Gastroesophageal sphincter (tissue), 3 donors: ENCODE measurements around the gene PLEKHA1.

ENCODE experiments used
- CTCF ChIP-seq, 4 experiments: fragments of 200-600 bp in 2 of 4; fragments of 450-650 bp in 2 of 4; sonication (generic) in 1 of 4; IDR thresholded peaks; one replicate each; pipeline ENCODE4 v1.5.1; 2017 to 2019; ENCODE audit warnings: antibody characterized with exemption in 4 of 4, mild to moderate bottlenecking in 2 of 4, moderate library complexity in 2 of 4
- EP300 ChIP-seq: sonication (generic); formaldehyde crosslinking; IDR thresholded peaks from one replicate; pipeline ENCODE4 v1.6.1; 2017; ENCODE audit warnings: antibody characterized with exemption, mild to moderate bottlenecking
- POLR2A ChIP-seq, 2 donors: fragments of 450-650 bp; IDR thresholded peaks; one replicate each; pipeline ENCODE4 v1.6.1; 2017; ENCODE audit warnings: antibody characterized with exemption in 2 of 2, mild to moderate bottlenecking in 2 of 2, moderate library complexity in 1 of 2
- POLR2AphosphoS5 ChIP-seq: sonication (generic); formaldehyde crosslinking; IDR thresholded peaks from one replicate; pipeline ENCODE4 v1.6.1; 2017; ENCODE audit warnings: antibody characterized with exemption

DNA sequence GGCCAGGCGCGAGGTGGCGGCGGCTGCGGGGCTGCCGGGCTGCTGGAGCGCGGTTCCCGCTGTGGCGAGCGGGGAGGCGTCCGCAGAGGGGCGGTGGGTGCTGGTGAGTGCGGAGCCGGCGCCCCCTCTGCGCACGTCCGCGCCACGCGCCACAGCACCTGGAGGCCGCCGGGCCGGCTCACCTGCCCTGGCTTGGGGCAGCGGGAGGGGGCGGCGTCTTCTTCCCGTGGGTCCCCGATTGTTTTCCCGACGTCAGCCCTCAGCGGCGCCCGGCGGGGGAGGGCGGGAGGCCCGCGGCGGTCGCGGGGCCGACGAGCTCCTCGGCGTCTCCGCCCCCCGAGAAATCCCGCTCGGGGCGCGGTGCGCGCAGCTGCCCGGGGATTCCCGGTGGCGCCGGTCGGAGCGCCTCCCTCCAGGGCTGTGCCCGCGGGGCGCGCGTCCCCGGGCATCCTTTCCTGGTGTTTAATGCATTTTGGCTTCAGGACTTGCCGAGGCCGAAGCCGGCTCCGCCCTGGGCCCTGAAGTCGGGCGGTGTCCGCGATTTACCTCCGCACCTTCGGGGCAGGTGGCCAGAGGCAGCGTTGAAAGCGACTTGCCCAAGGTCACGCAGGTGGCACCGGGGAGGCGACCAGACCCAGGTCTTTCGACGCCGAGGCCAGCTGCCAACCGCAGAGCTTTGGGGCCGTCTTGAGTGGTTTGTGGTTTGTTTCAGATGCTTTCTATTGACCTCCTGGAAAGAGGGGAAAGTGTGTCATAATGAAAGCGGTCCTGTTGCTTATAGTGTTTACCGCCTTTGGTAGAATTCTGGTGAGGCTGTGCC, 561 bp downstream of the PLEKHA1 start:
- TF ChIP-seq CTCF (IDR thresholded peaks at IDR 0.05) (no peak), EP300 (no peak), POLR2A (IDR thresholded peaks at IDR 0.05) (no peak), POLR2AphosphoS5 (no peak)
